Activated CD8-positive, alpha-beta memory T cell treated with anti-CD3 and anti-CD28 coated beads, Interleukin-2, amount 50 U/mL, for 24 hours (primary cell): ENCODE results near the gene GGTLC2.
"Not testable (repeated sequence)": the region's sequence is repeated elsewhere in the genome, so short reads cannot be mapped to it uniquely, and the experiment has no call there.

ENCODE experiments used
- DNase-seq: peaks from one replicate; pipeline ENCODE4 v3.0.0-alpha.2; 2020; ENCODE audit errors: extremely low read depth

Gene GGTLC2

GRCh38 chr22:22644314-22644713 lies at the start of gene GGTLC2:
Gene GGTLC2, plus strand, starts transcription at chr22:22644614. Its CDS starts 1,732 bp downstream, at chr22:22646346.
- not testable (repeated sequence) for DNase-seq

- DNase-seq: no peak
Measured at GRCh38 chr22:22595001-22595835, 49.2 kb upstream of the GGTLC2 start.

- DNase-seq: no peak
Measured at GRCh38 chr22:22598144-22598543, 46.3 kb upstream of the GGTLC2 start.

GRCh38 chr22:22599248-22599647 lies 45.2 kb upstream of the GGTLC2 start:
- DNase-seq: no peak

- DNase-seq: no peak
Measured at GRCh38 chr22:22600531-22601261, 43.7 kb upstream of the GGTLC2 start.

GRCh38 chr22:22603470-22603947 lies 40.9 kb upstream of the GGTLC2 start:
- no peak for DNase-seq

- no peak for DNase-seq
Measured at GRCh38 chr22:22604326-22605073, 39.9 kb upstream of the GGTLC2 start.

GRCh38 chr22:22605074-22605404 lies 39.4 kb upstream of the GGTLC2 start:
- no peak for DNase-seq

GRCh38 chr22:22608022-22608421 lies 36.4 kb upstream of the GGTLC2 start:
- DNase-seq: not testable (repeated sequence)

GRCh38 chr22:22609291-22609690 lies 35.1 kb upstream of the GGTLC2 start:
- no peak for DNase-seq

- no peak for DNase-seq
Measured at GRCh38 chr22:22612516-22612915, 31.9 kb upstream of the GGTLC2 start.

- no peak for DNase-seq
Measured at GRCh38 chr22:22614065-22614464, 30.3 kb upstream of the GGTLC2 start.

GRCh38 chr22:22616636-22617035 lies 27.8 kb upstream of the GGTLC2 start:
- DNase-seq: no peak

GRCh38 chr22:22618448-22618847 lies 26.0 kb upstream of the GGTLC2 start:
- no peak for DNase-seq

GRCh38 chr22:22618923-22619322 lies 25.5 kb upstream of the GGTLC2 start:
- no peak for DNase-seq

- DNase-seq: no peak
Measured at GRCh38 chr22:22619765-22620414, 24.5 kb upstream of the GGTLC2 start.

- DNase-seq: not testable (repeated sequence)
Measured at GRCh38 chr22:22628546-22629495, 15.6 kb upstream of the GGTLC2 start.

GRCh38 chr22:22631223-22631652 lies 13.2 kb upstream of the GGTLC2 start:
- DNase-seq: not testable (repeated sequence)

GRCh38 chr22:22632226-22632625 lies 12.2 kb upstream of the GGTLC2 start:
- DNase-seq: not testable (repeated sequence)

GRCh38 chr22:22633533-22633932 lies 10.9 kb upstream of the GGTLC2 start:
- DNase-seq: not testable (repeated sequence)
